HG03442 (cell line): ENCODE measurements around the gene TMEM54.

Experiments
- ATAC-seq: cut with Tn5 transposase; IDR thresholded peaks from one replicate; pipeline ENCODE4 v1.9.1; 2021; ENCODE audit warnings: mild to moderate bottlenecking, moderate library complexity; ENCODE audit not compliant: unreplicated experiment

The TMEM54 gene

DNA sequence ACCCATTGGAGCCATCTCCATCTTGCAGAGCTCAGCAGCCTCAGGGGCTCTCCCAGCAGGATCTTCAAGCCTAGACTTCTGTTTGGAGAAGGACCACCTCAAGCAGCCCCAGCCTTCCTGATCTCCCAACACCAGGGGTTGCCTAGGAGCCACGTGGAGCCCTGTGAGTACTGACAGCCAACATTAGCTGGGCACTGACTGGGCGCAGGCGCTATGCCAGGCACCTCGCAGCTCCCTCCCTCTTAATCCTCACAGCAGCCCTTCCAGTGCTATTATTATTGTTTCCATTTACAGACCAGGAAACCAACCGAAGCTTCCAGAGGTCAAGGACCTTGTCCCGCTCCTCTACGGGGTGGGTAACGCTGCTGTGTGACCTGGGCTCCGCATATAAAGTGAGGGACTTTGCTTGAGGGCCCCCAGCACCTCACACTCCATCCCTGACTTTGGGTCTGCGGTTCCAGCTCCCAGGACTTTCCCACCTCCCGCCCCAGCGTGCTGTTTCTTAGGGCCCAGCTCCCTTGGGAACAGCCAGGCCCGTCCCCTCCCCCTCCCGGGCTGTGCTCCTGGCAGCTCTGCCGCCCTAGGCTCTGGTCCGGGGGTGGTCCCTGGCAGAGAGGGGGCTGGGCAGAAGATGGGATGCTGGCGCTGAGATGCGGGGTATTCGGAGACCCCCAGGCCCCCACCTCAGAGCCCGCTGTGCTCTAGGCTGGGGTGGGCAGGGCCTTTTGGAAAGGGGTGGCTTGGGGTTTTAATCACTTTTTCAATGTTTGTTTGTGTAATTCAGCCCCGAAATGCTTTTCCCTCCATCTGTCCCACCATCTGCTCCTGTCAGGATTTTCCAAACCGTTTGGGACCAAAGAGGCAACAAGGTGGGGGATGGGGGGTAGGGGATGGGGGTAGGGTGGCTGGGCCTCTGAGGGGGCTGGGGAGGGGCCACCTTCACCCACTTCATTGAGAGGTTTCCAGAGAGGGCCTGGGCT, 19.0 kb downstream of the TMEM54 start:
- ATAC-seq: no peak

DNA sequence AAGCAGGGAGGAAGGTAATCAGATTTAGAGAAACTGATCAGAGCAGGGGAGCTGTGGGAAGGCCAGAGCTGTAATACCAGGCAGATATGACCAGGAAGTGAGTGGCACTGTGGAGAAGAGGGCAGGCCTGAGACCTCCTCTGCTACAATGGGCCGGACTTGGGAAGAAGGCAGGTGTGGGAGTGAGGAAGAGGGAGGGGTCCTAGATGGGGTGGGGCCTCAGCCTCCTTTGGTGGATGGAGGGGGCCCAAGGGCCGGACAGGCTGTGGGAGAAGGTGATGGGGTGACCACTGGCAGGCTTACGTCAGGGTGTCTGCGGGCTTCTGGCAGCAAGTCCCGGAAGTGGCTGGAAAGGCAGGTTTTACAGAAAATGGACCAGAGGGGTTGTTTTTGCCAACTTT, 19.9 kb downstream of the TMEM54 start:
- no peak for ATAC-seq

DNA sequence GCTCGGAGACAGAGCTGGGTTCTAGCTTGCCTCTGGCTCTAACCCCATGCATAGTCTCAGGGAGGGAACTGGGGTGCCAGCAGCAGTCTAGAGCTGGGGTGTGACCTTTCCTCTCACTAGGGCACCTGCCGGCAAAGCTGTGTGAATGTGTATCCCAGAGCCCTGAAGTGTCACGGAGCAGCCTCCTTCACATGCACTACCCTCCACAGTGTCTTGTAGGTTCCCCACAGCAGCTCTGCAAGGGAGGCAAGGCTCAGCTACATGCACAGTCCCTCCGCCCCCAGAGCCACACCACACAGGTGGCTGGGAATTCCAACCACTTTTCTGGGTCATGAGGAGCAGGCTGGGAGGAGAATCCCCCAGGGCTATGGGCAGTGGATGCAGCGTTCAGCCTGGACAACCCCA, 22.6 kb downstream of the TMEM54 start:
- no peak for ATAC-seq

DNA sequence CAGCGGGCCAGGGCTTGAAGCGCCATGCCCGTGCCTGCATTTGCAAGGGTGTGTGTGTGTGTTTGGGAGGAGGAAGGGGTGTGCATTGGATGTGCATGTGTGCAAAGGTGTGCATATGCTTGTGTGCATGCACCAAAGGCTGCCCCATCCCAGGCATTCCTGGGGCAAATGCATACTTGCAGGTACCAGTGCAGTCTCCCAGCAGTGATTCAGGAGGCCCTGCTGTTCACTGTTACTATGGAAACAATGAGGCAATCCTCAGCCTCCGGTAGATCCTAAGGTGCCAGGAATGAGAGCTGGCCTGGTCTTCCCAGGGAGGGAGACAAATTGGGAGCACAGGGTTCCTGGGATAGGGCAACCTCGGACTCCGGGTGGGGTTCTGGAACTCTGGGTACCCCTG, 23.0 kb downstream of the TMEM54 start:
- no peak for ATAC-seq

DNA sequence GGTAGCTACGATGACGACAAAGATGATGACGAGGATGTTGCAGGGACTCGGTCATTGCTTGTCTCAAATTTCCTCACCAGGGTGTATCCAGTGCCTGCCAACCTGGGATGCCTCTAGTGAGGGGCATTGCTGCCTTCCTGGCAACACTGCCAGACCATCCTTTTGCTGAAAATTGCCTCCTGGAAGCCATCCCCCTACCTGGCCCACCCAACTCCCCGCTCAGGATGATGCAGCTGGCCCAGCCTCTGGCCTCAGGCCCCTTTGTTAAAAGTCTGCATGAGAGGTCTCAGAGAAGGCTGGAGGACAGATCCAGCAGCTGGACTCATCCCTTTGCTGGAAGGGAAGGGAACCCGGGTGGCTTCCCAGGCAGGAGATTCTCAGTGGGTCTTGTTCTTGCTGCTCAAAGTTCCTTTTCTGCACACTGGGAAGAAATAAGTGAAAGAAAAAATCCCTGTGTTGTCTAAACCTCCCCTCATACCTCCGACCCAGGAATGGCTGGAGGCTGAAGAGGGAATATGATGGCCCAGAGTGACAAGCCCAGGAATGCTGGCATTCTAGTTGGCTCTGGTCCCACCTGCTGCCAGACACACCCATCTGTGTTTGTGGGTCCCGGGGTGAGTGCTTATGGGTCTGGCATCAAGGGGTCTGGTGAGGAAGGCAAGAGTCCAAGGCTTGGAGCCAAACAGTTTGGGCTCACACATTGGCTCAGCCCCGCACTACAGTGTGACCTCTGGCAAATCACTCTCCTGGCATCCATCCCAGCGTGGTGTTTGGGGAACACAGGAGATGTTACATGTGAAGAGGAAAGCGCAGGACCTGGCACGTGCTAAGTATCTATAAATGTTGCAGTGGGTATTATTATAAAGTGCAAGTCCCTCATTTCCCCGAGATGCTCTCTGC, 23.7 kb downstream of the TMEM54 start:
- no peak for ATAC-seq

DNA sequence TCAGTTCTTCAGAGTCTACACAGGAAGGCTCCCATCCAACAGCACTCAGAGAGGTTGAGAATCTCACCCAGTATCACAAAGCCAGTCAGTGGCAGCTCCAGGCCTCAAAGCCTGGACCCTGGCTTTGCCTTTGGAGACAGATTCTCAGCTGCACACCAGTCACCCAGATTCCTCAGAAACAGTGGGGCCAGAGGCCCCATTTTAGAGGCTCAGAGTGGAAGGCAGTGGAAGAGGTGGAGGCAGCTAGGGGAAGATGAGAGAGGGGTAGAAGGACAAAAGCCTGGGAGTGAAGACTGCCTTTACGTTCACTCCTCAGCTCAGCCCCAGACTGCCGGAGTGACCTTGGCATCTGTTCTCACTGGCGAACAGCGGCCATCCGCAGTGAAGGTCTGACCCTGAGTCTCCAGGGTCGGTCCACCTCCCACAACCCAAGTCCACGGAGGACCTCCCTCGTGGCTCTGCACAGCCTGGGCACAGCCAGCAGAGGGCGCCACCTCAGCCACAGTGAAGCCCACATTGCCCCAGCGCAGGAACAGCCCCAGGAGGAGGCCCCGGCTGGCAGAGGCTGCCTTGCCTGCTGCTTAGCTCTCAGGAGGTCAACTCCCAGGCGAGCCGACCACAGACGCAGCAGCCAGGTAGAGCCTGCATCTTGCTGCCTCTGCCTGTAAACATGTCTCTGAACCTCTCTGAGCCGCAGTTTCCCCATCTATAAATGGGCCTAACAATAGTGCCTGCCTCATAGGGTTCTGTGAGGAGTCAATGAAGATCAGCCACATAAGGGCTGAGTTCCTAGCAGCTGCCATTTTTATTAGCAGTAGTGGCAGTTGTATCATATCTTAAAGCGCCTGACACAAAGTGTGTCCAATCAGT, 24.6 kb downstream of the TMEM54 start:
- ATAC-seq: peak; percentile 43

DNA sequence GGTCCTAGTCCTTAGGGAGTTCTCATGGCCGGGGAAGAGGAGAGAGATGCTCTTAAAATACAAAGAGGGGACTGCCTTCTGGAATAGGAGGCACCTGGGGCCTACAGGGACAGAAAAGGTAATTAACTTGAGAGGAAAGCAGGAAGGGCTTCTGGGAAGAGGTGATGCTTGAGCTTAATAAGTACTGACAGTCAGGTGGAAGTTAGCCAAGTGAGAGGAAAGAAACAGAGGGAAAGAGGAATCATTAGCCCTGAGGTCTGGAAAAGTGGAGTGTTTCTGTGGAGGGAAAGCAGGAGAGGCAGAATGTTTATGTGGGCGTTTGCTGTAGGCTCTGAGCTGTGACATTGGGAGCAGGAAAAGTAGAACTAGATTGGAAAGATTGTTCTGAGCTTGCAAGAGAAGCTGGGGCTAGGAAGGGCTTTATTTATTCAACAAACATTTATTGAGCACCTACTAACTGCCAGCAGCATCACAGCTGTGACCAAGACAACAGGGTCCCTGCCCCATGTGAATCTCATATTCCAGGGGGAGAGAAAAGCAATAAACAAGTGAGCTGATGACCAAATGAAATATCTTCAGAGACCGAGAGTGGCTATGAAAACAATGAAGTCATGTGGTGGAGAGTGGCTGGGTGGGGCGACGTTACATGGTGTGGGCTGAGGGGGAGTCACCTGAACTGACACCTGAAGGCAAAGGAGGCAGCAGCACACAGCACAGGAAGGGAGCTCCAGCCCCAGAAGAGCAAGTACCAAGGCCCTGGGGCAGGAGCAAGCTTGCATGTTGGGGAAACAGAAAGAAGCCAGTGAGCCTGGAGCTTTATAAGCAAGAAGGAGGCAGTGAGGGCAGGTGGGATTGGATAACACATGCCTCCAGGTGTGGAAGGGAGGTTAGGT, 26.1 kb downstream of the TMEM54 start:
- ATAC-seq: no peak

DNA sequence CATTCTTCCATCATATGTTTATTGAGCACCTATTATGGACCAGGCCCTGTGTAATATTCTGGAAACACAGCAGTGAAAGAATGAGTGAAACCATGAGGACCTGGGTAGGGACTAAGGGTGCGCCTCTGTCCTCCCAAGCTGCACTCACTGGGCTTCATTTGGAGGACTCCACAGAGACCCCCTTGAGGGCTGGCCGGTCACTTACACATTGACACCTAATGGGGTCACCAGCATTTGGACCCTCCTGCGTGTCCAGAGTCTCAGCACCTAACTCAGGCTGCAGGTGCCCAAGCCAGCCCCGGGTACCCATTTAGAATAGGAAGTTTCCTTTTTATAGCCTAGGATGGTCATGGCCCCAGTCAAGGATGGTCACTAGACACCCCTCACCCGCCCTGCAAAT, 27.7 kb downstream of the TMEM54 start:
- ATAC-seq: no peak

DNA sequence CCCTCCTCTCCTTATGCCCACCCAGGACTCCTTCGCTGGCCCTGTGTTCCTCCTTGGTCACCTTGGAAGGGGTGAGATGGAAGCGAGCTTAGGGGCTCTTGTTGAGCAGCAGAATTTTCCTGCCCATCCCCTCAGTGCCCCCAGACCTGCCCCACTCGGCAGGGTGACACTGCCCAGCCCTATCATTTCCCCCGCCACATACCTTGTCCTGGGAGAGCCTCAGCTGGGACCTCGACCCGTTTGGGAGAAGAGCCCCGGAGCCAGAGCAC, 29.1 kb downstream of the TMEM54 start:
- no peak for ATAC-seq

DNA sequence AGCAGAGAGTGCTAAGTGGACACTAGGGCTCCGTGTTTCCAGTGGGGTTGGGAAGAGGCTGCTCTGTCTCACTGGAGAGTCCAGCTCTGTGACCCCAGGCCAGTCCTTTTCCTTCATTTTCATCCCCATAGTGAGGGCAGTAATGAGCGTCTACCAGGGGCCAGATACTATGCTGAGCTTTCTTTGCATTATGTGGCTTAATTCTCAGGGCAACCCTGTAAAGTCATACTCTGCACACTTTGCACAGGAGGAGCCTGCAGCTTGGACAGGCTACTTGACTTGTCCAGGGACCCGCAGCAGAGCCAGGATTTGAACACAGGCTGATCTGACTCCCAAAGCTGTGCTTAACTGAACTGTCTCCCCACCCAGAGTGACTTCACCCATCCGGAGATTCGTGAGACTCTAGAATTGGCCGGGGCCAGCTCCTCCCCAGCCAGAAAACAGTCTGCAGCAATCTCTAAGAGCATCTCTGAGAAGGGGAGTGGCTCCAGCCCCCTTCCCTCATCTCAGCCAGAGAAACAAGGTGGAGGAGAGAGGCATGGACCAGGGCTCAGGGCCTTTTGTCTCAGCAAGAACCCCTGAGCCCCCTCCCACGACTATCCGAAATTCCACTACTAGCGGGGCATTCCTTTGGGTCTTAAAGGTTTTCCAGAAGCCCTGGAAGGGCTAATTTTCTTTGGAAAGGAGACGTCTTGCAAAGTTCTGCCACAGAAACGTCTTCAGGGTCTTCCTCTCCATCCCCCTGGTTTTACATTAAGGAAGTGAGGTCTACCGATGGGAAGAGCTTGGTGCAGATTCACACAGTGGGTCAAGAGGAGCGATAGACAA, 29.6 kb downstream of the TMEM54 start:
- no peak for ATAC-seq

DNA sequence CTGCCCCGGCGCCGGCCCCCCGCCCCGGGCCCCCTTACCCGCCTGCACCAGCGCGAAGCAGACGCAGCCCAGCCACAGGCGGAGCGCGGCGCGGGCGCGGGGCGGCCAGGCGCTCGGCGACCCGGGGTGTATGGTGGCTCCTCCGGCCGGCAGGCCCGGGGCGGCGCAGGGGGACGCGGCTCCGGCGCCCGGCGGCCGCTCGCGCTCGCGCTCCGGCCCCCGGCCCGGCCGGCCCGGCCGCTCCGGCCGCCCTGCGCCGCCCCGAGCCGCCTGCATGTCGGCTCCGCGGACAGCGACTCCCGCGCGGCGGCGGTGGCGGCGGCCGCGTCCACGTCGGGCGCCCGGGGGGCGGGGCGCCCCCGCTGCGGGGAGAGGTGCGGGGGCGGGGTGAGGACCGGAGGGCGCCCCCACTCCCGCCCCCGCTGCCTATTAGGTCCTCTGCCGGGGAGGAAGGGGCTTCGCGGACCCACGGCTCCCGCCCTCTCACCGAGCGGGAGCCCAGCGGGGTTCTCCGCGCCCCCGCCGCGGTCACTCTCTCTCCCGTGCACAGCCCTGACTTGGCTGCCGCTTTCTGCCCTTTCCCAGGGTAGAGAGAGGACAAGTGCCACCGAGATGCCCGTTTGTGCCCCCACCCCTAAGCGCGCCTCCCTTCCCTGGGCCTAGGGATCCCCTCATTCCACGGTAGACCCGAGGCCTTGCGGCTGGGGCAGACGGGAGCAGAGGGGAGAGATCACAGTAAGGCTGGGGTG, 30.4 kb downstream of the TMEM54 start, which contains the start of gene FNDC5:
Gene FNDC5, minus strand, starts transcription at position 298 of the 749 bp plus-strand sequence.
- no peak for ATAC-seq

DNA sequence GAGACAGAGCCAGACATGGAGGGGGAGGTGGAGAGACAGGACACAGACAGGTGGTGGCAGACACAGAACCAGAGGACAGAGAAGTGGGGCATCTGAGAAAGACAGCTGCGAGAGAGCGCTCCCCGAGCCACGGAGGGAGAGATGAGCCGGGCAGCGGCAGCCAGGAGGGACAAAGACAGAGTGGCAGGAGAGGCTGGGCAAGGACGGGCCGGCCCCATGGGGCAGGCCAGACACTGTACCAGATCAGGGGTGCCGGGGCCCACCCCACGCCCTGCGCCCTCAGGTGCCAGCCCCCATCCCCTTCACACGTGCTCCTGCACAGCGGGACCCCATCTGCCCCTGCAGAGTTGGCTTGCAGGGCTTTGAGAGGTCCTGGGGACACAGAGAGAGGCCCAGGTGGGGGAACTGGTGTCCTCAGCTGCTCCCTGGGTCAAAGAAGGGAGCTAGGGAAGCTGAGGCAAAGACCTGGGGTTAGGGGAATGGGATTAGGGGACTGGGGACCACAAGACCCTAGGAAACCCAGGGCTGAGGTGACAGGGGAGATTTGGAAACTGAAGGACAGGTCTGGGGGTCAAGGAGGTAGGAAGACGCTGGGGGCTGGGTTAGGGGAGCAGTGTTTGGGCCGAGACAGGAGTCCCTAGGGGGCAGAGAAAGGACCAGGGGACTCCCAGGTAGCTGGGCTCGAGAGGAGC, 31.1 kb downstream of the TMEM54 start:
- ATAC-seq: no peak

DNA sequence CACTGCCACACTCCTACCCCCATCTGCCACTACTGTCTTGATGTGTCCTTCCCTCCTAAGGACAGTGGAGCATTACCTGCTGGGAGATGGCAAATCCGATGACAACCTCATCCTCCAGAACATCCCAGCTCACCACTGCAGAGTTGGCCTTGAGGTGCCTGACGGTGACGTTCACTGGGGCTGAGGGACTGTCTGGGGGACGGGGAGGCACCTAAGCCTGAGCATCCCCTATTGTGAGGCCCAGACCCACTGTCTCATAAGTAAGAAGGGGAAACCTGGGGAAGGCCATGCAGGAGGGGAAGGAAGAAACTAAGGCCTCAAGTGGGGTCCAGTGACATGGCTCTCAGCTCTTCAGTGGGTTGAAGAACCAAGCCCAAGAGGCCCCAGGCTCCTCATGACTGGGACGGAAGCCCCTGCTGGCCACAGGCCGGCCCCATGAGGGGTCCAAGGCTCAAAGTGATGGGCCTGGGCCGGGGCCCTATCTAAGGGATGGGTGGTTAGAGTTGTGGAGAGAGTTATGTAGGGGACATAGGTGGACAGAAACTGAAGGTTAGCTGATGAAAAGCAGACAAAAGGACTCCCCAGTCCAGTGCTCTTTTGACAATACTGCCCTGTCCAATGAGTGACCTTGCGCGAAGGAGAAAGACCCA, 32.3 kb downstream of the TMEM54 start:
- ATAC-seq: no peak

DNA sequence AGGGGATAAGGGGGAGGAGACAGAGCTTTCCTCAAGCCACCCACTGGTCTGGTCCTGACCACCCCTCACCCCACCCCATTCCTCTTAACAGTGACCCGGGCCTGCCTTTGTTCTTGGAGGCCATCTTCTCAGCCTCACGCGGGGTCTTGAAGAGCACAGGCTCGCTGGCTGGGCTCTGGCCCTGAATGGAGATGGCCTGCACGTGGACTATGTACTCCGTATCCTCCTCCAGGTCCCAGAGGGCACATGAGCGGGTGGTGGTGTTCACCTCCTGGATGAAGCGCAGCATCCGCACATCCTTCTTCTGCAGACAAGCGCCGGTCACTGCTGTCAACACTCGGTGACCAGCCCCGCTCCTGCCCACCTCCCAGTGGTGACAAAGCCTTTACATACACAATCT, 33.1 kb downstream of the TMEM54 start:
- ATAC-seq: no peak

DNA sequence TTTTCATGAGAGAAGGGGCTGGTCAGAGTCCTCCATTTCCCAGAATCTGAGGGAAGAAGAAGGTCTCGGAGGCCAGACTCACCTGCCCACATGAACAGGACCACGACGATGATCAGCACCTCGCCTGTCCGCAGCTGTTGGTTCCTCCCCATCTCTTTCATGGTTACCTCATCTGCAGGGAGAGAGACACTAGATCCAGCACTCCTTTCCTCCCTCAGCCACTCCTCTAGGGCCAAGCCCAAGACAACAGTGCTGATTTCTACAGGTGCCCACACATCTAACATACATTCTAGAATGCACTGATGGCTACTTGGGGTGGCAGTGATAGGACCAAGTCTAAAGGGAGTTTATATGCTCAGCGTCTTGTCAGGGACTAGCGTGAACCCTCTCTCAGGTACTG, 33.5 kb downstream of the TMEM54 start:
- ATAC-seq: no peak

DNA sequence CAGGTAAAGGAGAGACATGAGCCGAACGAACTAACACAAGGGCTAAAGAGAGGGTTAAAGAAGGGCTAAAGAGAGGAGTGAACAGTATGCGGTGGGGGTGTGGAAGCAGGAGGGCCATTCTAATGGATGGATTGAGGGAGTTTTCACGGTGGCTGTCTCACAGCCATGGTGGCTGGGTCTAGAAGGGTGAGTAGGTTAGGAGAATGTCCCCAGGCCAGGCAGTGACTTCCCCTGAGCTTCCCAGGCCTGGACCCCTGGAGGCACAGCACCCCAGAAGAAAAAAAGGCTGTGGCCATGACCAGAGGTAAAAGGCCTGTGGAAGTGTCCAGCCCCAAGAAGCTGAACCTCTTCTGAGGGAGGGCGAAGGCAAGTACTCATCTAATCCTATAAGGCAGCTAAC, 34.0 kb downstream of the TMEM54 start:
- ATAC-seq: no peak

DNA sequence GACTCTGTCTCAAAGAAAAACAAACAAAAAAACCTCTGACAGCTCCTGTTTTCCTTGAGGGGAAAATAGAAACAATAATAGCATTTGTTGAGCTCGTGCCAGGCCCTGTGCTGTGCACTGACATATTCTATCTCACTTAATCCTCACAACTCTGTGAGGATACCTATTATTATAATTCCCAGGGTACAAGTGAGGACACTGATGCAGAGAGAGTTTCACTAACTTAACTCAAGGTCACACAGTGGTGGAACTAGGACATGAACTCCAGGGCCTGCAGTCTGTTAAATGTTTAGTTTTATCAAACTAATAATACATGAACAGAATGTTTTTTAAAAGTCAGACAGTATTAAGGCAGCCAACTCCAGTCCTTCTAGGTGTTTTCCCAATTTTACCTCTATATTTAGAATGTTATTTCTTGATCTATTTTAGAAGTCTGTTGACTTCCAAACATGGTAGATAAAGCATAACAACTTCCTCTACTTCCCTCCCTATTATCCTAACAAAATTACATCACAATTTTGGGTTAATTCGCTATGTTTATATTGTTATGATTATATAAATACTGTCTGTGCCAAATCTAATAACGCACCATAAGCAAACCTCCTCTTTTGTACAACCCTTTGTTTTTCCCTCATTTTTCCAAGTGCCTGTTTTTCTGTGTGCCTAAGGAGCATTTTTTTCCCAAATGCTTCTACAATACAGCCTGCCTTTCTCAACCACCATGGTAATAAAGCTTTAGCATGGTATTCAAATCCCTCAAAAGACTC, 35.4 kb downstream of the TMEM54 start:
- no peak for ATAC-seq
